HepG2 (cell line): ENCODE results near the gene POLR1G. TPM values are rescaled to one million over a fixed set of nuclear protein-coding genes. Genes with fewer than 3 reads are reported as not detected.

Experiments used
- AGO1 ChIP-seq: fragments of 200-400 bp; formaldehyde crosslinking; IDR thresholded peaks from 2 replicates; pipeline ENCODE4 v1.6.1; 2017; ENCODE audit warnings: mild to moderate bottlenecking, low read depth, low read length, moderate library complexity; ENCODE audit not compliant: poor library complexity, severe bottlenecking
- ARID4A ChIP-seq: sonication (generic); formaldehyde crosslinking; IDR thresholded peaks from 2 replicates; pipeline ENCODE4 v1.5.0; 2020; ENCODE audit warnings: mild to moderate bottlenecking, missing genetic modification reagents, borderline replicate concordance
- ARNT ChIP-seq: fragments of 450-650 bp; IDR thresholded peaks from 2 replicates; pipeline ENCODE4 v1.6.1; 2017
- DBP ChIP-seq: sonication (generic); formaldehyde crosslinking; IDR thresholded peaks from 2 replicates; pipeline ENCODE4 v1.4.0; 2020; ENCODE audit warnings: missing genetic modification reagents; ENCODE audit errors: not compliant biosample characterization
- DNMT3B ChIP-seq: conservative IDR thresholded peaks from 2 replicates; pipeline ENCODE4 v1.6.1; 2016; ENCODE audit warnings: missing biosample characterization, control low read depth
- FIP1L1 ChIP-seq: fragments of 200-400 bp; formaldehyde crosslinking; IDR thresholded peaks from 2 replicates; pipeline ENCODE4 v1.6.1; 2018; ENCODE audit warnings: low read depth, mild to moderate bottlenecking, low read length, moderate library complexity, borderline replicate concordance; ENCODE audit not compliant: insufficient read depth
- MEF2D ChIP-seq: sonication (generic); formaldehyde crosslinking; IDR thresholded peaks from 2 replicates; pipeline ENCODE4 v1.5.1; 2020; ENCODE audit warnings: mild to moderate bottlenecking, missing genetic modification reagents
- SMC3 ChIP-seq: IDR thresholded peaks from 2 replicates; pipeline ENCODE4 v1.6.1; 2011; ENCODE audit warnings: low read length, improper control_type of control experiment
- U2AF2 ChIP-seq: fragments of 200-400 bp; formaldehyde crosslinking; IDR thresholded peaks from 2 replicates; pipeline ENCODE4 v1.6.1; 2017; ENCODE audit warnings: low read depth, mild to moderate bottlenecking, low read length
- ZNF556 ChIP-seq: sonication (generic); formaldehyde crosslinking; IDR thresholded peaks from 2 replicates; pipeline ENCODE4 v1.4.0; 2020; ENCODE audit warnings: mild to moderate bottlenecking, missing genetic modification reagents, borderline replicate concordance
- ZNF563 ChIP-seq: sonication (generic); formaldehyde crosslinking; IDR thresholded peaks from 2 replicates; pipeline ENCODE4 v1.8.0; 2022; ENCODE audit warnings: mild to moderate bottlenecking, moderate library complexity, missing genetic modification reagents
- ZNF615 ChIP-seq: sonication (generic); formaldehyde crosslinking; IDR thresholded peaks from 2 replicates; pipeline ENCODE4 v1.5.0; 2020; ENCODE audit warnings: mild to moderate bottlenecking, missing genetic modification reagents, borderline replicate concordance
- ZNF644 ChIP-seq: IDR thresholded peaks from 2 replicates; pipeline ENCODE4 v1.6.1; 2016; ENCODE audit warnings: low read depth
- ZNF891 ChIP-seq: sonication (generic); formaldehyde crosslinking; IDR thresholded peaks from 2 replicates; pipeline ENCODE4 v1.5.0; 2020; ENCODE audit warnings: mild to moderate bottlenecking, missing genetic modification reagents
- polyA plus RNA-seq, 8 experiments: library from polyadenylated mRNA; depleted of rRNA in 3 of 8; stranded (reverse) in 7 of 8; unstranded in 1 of 8; fragments of >200 nt; fragmentation: Illumina TruSeq in 4 of 8; extraction: Trizol in 4 of 8; gene quantifications; 2 replicates each; pipeline versions ENCODE4 v1.2.1 to v1.2.3, GENCODE V29; 2011 to 2016; ENCODE audit warnings: low read depth in 4 of 8, missing spikeins in 1 of 8, mixed read lengths in 1 of 8; ENCODE audit not compliant: insufficient read depth in 1 of 8
- total RNA-seq, 5 experiments: library from RNA; depleted of rRNA; stranded (reverse); fragments of >200 nt; fragmentation: Illumina TruSeq; extraction: Trizol; gene quantifications; 2 replicates each; pipeline ENCODE4 v1.2.3, GENCODE V29; 2016; ENCODE audit warnings: low read depth in 1 of 5
- TF ChIP-seq, protein P1 (sequence below): IDR thresholded peaks from 2 replicates; pipeline ENCODE4 v1.6.1; 2012; ENCODE audit warnings: inconsistent platforms
- TF ChIP-seq, protein P2 (sequence below): IDR thresholded peaks from 2 replicates; pipeline ENCODE4 v1.6.1; 2016; ENCODE audit warnings: low read depth, control low read depth
- TF ChIP-seq, protein P3 (sequence below): sonication (generic); formaldehyde crosslinking; IDR thresholded peaks from 2 replicates; pipeline ENCODE4 v1.4.0; 2020; ENCODE audit warnings: missing genetic modification reagents
- TF ChIP-seq, protein P4 (sequence below): sonication (generic); formaldehyde crosslinking; IDR thresholded peaks from 2 replicates; pipeline ENCODE4 v1.8.1; 2023; ENCODE audit warnings: mild to moderate bottlenecking, missing genetic modification reagents
- TF ChIP-seq, protein P5 (sequence below): sonication (generic); formaldehyde crosslinking; IDR thresholded peaks from 2 replicates; pipeline ENCODE4 v1.8.0; 2022; ENCODE audit warnings: missing genetic modification reagents, low read depth, mild to moderate bottlenecking, borderline replicate concordance
- TF ChIP-seq, protein P6 (sequence below): sonication (generic); IDR thresholded peaks from 2 replicates; pipeline ENCODE4 v1.6.1; 2016; ENCODE audit warnings: low read depth, borderline replicate concordance

POLR1G gene
- total and polyA plus RNA-seq, 2 of the 13 experiments (the other 11 are each of a cell fraction or from before 2014, with no cell fraction given): 3.5 to 20.8 TPM

- TF ChIP-seq ARID4A (CRISPR knock-in tag) (peak; percentile 93; the same call in 1 of the 2 replicates), ARNT (no peak), ZNF891 (CRISPR knock-in tag) (peak; percentile 51; the same call in 1 of the 2 replicates), ZNF644 (CRISPR knock-in tag) (peak; percentile 51; the same call in 1 of the 2 replicates), AGO1 (peak; percentile 57), U2AF2 (no peak), ZNF563 (CRISPR knock-in tag) (0 out of 2 replicates have a peak, but pooled peaks have one; percentile 19), MEF2D (peak; percentile 80; the same call in 1 of the 2 replicates), ZNF615 (no peak), SMC3 (no peak), ZNF556 (CRISPR knock-in tag) (peak; percentile 29; the same call in 1 of the 2 replicates), FIP1L1 (peak; percentile 87; the same call in 1 of the 2 replicates), DBP (CRISPR knock-in tag) (no peak), DNMT3B (peak; percentile 91)
- TF ChIP-seq, protein P1, sequence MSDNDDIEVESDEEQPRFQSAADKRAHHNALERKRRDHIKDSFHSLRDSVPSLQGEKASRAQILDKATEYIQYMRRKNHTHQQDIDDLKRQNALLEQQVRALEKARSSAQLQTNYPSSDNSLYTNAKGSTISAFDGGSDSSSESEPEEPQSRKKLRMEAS: peak; percentile 94
- TF ChIP-seq, protein P2, sequence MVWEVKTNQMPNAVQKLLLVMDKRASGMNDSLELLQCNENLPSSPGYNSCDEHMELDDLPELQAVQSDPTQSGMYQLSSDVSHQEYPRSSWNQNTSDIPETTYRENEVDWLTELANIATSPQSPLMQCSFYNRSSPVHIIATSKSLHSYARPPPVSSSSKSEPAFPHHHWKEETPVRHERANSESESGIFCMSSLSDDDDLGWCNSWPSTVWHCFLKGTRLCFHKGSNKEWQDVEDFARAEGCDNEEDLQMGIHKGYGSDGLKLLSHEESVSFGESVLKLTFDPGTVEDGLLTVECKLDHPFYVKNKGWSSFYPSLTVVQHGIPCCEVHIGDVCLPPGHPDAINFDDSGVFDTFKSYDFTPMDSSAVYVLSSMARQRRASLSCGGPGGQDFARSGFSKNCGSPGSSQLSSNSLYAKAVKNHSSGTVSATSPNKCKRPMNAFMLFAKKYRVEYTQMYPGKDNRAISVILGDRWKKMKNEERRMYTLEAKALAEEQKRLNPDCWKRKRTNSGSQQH (CRISPR knock-in tag): peak; percentile 92
- TF ChIP-seq, protein P3, sequence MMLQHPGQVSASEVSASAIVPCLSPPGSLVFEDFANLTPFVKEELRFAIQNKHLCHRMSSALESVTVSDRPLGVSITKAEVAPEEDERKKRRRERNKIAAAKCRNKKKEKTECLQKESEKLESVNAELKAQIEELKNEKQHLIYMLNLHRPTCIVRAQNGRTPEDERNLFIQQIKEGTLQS (CRISPR knock-in tag): 0 out of 2 replicates have a peak, but pooled peaks have one; percentile 30
- TF ChIP-seq, protein P4, sequence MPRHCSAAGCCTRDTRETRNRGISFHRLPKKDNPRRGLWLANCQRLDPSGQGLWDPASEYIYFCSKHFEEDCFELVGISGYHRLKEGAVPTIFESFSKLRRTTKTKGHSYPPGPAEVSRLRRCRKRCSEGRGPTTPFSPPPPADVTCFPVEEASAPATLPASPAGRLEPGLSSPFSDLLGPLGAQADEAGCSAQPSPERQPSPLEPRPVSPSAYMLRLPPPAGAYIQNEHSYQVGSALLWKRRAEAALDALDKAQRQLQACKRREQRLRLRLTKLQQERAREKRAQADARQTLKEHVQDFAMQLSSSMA (CRISPR knock-in tag): peak; percentile 86; the same call in 1 of the 2 replicates
- TF ChIP-seq, protein P5, sequence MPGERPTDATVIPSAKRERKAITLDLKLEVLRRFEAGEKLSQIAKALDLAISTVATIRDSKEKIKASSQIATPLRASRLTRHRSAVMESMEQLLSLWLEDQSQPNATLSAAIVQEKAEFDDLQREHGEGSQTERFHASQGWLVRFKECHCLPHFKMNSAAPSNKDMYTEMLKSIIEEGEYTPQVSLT (CRISPR knock-in tag): no peak; the same call in 1 of the 2 replicates
- TF ChIP-seq, protein P6, sequence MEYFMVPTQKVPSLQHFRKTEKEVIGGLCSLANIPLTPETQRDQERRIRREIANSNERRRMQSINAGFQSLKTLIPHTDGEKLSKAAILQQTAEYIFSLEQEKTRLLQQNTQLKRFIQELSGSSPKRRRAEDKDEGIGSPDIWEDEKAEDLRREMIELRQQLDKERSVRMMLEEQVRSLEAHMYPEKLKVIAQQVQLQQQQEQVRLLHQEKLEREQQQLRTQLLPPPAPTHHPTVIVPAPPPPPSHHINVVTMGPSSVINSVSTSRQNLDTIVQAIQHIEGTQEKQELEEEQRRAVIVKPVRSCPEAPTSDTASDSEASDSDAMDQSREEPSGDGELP: peak; percentile 76; the same call in 1 of the 2 replicates
Observed at GRCh38 chr19:45423589-45424190, 17.2 kb downstream of the POLR1G start, which contains the start of gene ERCC1 (continued).
